SKM-1 treated with dmso at 0.1 percent for 144 hours (cell line): ENCODE data around the gene PTCD1.

Source experiments
- DNase-seq: peaks from one replicate; lab custom pipeline; 2025; ENCODE audit not compliant: unreplicated experiment; lab: John Stamatoyannopoulos, UW

PTCD1 gene

GRCh38 chr7:99409806-99410205 lies 28.8 kb downstream of the PTCD1 start:
- DNase-seq: no peak

- DNase-seq: no peak
Observed at GRCh38 chr7:99409192-99409572, 29.4 kb downstream of the PTCD1 start.

- peak; percentile 92 for DNase-seq
Observed at GRCh38 chr7:99408379-99409191, 30.0 kb downstream of the PTCD1 start, which contains the start of the genes BUD31 and PDAP1. Gene BUD31 (plus strand): TSS chr7:99408969. CDS start chr7:99411093, 2,124 bp downstream. Gene PDAP1 (minus strand): TSS chr7:99408597. CDS start chr7:99408548, 49 bp downstream.

- no peak for DNase-seq
Observed at GRCh38 chr7:99407872-99408378, 30.7 kb downstream of the PTCD1 start.

- no peak for DNase-seq
Observed at GRCh38 chr7:99406557-99406956, 32.0 kb downstream of the PTCD1 start.

- no peak for DNase-seq
Observed at GRCh38 chr7:99404977-99405320, 33.6 kb downstream of the PTCD1 start.

- DNase-seq: no peak
Observed at GRCh38 chr7:99404235-99404976, 34.2 kb downstream of the PTCD1 start.

- DNase-seq: no peak
Observed at GRCh38 chr7:99403764-99404163, 34.8 kb downstream of the PTCD1 start.

- no peak for DNase-seq
Observed at GRCh38 chr7:99402854-99403253, 35.7 kb downstream of the PTCD1 start.

- DNase-seq: no peak
Observed at GRCh38 chr7:99399597-99399996, 39.0 kb downstream of the PTCD1 start.

GRCh38 chr7:99398891-99399445 lies 39.6 kb downstream of the PTCD1 start:
- no peak for DNase-seq

GRCh38 chr7:99397297-99397983 lies 41.2 kb downstream of the PTCD1 start:
- DNase-seq: no peak

GRCh38 chr7:99396418-99397296 lies 41.9 kb downstream of the PTCD1 start:
- no peak for DNase-seq

- no peak for DNase-seq
Observed at GRCh38 chr7:99395616-99396327, 42.8 kb downstream of the PTCD1 start.

GRCh38 chr7:99394188-99394502 lies 44.5 kb downstream of the PTCD1 start:
- no peak for DNase-seq

GRCh38 chr7:99393355-99394187 lies 45.0 kb downstream of the PTCD1 start:
- DNase-seq: no peak

GRCh38 chr7:99392659-99393354 lies 45.8 kb downstream of the PTCD1 start:
- DNase-seq: no peak

GRCh38 chr7:99392046-99392445 lies 46.6 kb downstream of the PTCD1 start:
- DNase-seq: no peak
